H1 (cell line): ENCODE results near the gene DCDC1. TPM values are rescaled to one million over a fixed set of nuclear protein-coding genes. Genes with fewer than 3 reads are reported as not detected.

Source experiments
- MAX ChIP-seq: IDR thresholded peaks from 2 replicates; pipeline ENCODE4 v1.6.1; 2012; ENCODE audit warnings: inconsistent platforms
- NANOG ChIP-seq: IDR thresholded peaks from 2 replicates; pipeline ENCODE4 v1.6.1; 2011; ENCODE audit warnings: low read length, low read depth, mild to moderate bottlenecking, inconsistent platforms; ENCODE audit not compliant: insufficient read depth, poor library complexity, severe bottlenecking
- PHF8 ChIP-seq: fragments of 200-600 bp; sonication (generic); conservative IDR thresholded peaks from 2 replicates; pipeline ENCODE4 v1.7.1; 2012; ENCODE audit warnings: low read depth, mild to moderate bottlenecking, inconsistent platforms, low read length, moderate library complexity
- RNF2 ChIP-seq: fragments of 200-900, 300-1000 bp; sonication (generic); IDR thresholded peaks from 2 replicates; pipeline ENCODE4 v1.7.1; 2016; ENCODE audit warnings: borderline replicate concordance, low read depth, mild to moderate bottlenecking, antibody characterized with exemption, low read length; ENCODE audit not compliant: poor library complexity, severe bottlenecking; ENCODE audit errors: missing control alignments
- polyA plus RNA-seq, 7 experiments: library from polyadenylated mRNA; depleted of rRNA in 3 of 7; stranded (reverse) in 5 of 7; unstranded in 2 of 7; fragments of >200 nt in 5 of 7; fragments of 200-250 nt in 2 of 7; gene quantifications; 1 replicate in 5 of 7; 2 replicates in 1 of 7; 4 replicates in 1 of 7; pipeline versions ENCODE4 v1.2.1 to v1.2.3, GENCODE V29; 2011 to 2013; ENCODE audit warnings: missing spikeins in 2 of 7, mixed read lengths in 2 of 7
- total RNA-seq: library from RNA; stranded (reverse); fragmentation: NEBNext Ultra II Directional; extraction: Animal tissue kit (Norgen Biotek cat#: 25700); gene quantifications from 2 replicates; pipeline ENCODE4 v1.2.1, GENCODE V29; 2021

The DCDC1 gene
- total and polyA plus RNA-seq, 2 of the 8 experiments (the other 6 are each of a cell fraction or from before 2014, with no cell fraction given), result 0.15 to 0.56 TPM

GRCh38 chr11:31096191-31096805, 273.2 kb downstream of the DCDC1 start (continued):
- TF ChIP-seq MAX, result no peak
- no peak for TF ChIP-seq RNF2
- TF ChIP-seq NANOG, result no peak
- TF ChIP-seq PHF8, result no peak
